Daoy (cell line): ENCODE data around the gene KAT2A. TPM values are rescaled to one million over a fixed set of nuclear protein-coding genes. Genes with fewer than 3 reads are reported as not detected.

Source experiments
- DNase-seq: peaks from one replicate; pipeline ENCODE4 v3.0.0-alpha.2; 2015; ENCODE audit warnings: low read depth
- total RNA-seq: library from RNA; depleted of rRNA; stranded (reverse); fragments of >200 nt; shearing (Covaris generic); gene quantifications from 2 replicates; pipeline ENCODE4 v1.2.3, GENCODE V29; 2014

Gene KAT2A
- total RNA-seq, 1 experiment from 2014 or later, result 4.9 TPM

GRCh38 chr17:42114118-42114517, 7.0 kb downstream of the KAT2A start:
- DNase-seq, result no peak

GRCh38 chr17:42113293-42114069, 7.7 kb downstream of the KAT2A start:
- no peak for DNase-seq

GRCh38 chr17:42112552-42113176, 8.5 kb downstream of the KAT2A start, which contains the start of gene DHX58:
DHX58 (minus strand) TSS chr17:42112714; CDS start chr17:42111892, 822 bp downstream.
- DNase-seq, result peak; percentile 82

GRCh38 chr17:42111871-42112551, 9.2 kb downstream of the KAT2A start:
- DNase-seq, result peak; percentile 54

GRCh38 chr17:42111265-42111636, 9.9 kb downstream of the KAT2A start:
- DNase-seq, result no peak

- no peak for DNase-seq
Observed at GRCh38 chr17:42110301-42111264, 10.6 kb downstream of the KAT2A start.

GRCh38 chr17:42109086-42109485, 12.1 kb downstream of the KAT2A start:
- no peak for DNase-seq

GRCh38 chr17:42107597-42108576, 13.3 kb downstream of the KAT2A start:
- DNase-seq, result peak; percentile 29

GRCh38 chr17:42107124-42107523, 14.0 kb downstream of the KAT2A start:
- no peak for DNase-seq

- DNase-seq, result no peak
Observed at GRCh38 chr17:42106009-42106408, 15.2 kb downstream of the KAT2A start.

GRCh38 chr17:42104264-42104663, 16.9 kb downstream of the KAT2A start:
- no peak for DNase-seq

GRCh38 chr17:42103221-42103954, 17.8 kb downstream of the KAT2A start:
- DNase-seq, result no peak

GRCh38 chr17:42101513-42102292, 19.5 kb downstream of the KAT2A start:
- DNase-seq, result peak; percentile 77

- no peak for DNase-seq
Observed at GRCh38 chr17:42098730-42099399, 22.3 kb downstream of the KAT2A start.

- DNase-seq, result no peak
Observed at GRCh38 chr17:42097691-42098631, 23.2 kb downstream of the KAT2A start, which contains the start of gene ZNF385C. ZNF385C (minus strand) TSS chr17:42098473; CDS start chr17:42063056, 35,417 bp downstream.

GRCh38 chr17:42096360-42097111, 24.6 kb downstream of the KAT2A start:
- DNase-seq, result no peak
